ENCODE data around the gene ABCB11.

DNA sequence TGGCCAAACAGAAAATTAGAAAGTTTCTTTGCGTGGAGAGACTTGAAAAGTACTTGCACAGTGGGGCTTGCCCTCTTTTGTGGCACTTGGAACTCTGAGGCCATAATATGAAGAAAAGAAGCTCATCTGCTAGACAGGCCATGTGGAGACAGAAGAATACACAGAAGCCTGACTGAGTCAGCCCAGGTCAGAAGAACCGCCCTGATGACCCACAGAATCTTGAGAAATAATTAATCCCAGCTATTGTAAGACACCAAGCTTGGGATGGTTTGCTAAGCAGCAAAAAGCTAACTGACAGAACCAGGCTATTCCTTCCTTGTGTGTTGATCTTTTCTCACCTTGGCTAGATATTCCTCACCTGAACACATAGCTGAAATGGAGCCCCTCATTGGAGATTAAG, 96.3 kb downstream of the ABCB11 start:
- TF ChIP-seq, protein P1, sequence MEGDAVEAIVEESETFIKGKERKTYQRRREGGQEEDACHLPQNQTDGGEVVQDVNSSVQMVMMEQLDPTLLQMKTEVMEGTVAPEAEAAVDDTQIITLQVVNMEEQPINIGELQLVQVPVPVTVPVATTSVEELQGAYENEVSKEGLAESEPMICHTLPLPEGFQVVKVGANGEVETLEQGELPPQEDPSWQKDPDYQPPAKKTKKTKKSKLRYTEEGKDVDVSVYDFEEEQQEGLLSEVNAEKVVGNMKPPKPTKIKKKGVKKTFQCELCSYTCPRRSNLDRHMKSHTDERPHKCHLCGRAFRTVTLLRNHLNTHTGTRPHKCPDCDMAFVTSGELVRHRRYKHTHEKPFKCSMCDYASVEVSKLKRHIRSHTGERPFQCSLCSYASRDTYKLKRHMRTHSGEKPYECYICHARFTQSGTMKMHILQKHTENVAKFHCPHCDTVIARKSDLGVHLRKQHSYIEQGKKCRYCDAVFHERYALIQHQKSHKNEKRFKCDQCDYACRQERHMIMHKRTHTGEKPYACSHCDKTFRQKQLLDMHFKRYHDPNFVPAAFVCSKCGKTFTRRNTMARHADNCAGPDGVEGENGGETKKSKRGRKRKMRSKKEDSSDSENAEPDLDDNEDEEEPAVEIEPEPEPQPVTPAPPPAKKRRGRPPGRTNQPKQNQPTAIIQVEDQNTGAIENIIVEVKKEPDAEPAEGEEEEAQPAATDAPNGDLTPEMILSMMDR (IDR thresholded peaks at IDR 0.05): no peak
- no peak for TF ChIP-seq POLR2A (IDR thresholded peaks at IDR 0.05)

All from stomach (tissue), 4 donors.